NOMO-1 treated with dmso at 0.1 percent for 144 hours (cell line): Measurements from ENCODE around the gene MTHFD2L.
"Not testable (repeated sequence)": the region's sequence is repeated elsewhere in the genome, so short reads cannot be mapped to it uniquely, and the experiment has no call there.

ENCODE experiments used
- DNase-seq: peaks from one replicate; lab custom pipeline; 2025; ENCODE audit not compliant: unreplicated experiment; lab: John Stamatoyannopoulos, UW

The MTHFD2L gene

GRCh38 chr4:74188912-74189311 lies 31.0 kb downstream of the MTHFD2L start:
- DNase-seq = no peak

GRCh38 chr4:74189331-74190043 lies 31.6 kb downstream of the MTHFD2L start:
- no peak for DNase-seq

GRCh38 chr4:74190332-74190731 lies 32.4 kb downstream of the MTHFD2L start:
- no peak for DNase-seq

- DNase-seq = no peak
Observed at GRCh38 chr4:74190919-74191397, 33.0 kb downstream of the MTHFD2L start.

GRCh38 chr4:74197080-74197479 lies 39.2 kb downstream of the MTHFD2L start:
- DNase-seq = no peak

GRCh38 chr4:74202062-74202586 lies 44.2 kb downstream of the MTHFD2L start:
- DNase-seq = no peak

GRCh38 chr4:74203467-74203866 lies 45.5 kb downstream of the MTHFD2L start:
- no peak for DNase-seq

- no peak for DNase-seq
Observed at GRCh38 chr4:74205046-74205445, 47.1 kb downstream of the MTHFD2L start.

GRCh38 chr4:74205559-74205958 lies 47.6 kb downstream of the MTHFD2L start:
- no peak for DNase-seq

- no peak for DNase-seq
Observed at GRCh38 chr4:74206088-74206825, 48.3 kb downstream of the MTHFD2L start.

- DNase-seq = not testable (repeated sequence)
Observed at GRCh38 chr4:74214457-74215159, 56.7 kb downstream of the MTHFD2L start.

GRCh38 chr4:74215236-74215635 lies 57.3 kb downstream of the MTHFD2L start:
- not testable (repeated sequence) for DNase-seq

- DNase-seq = no peak
Observed at GRCh38 chr4:74217365-74217764, 59.4 kb downstream of the MTHFD2L start.

- no peak for DNase-seq
Observed at GRCh38 chr4:74218201-74218600, 60.3 kb downstream of the MTHFD2L start.

GRCh38 chr4:74219240-74219639 lies 61.3 kb downstream of the MTHFD2L start:
- no peak for DNase-seq

- DNase-seq = no peak
Observed at GRCh38 chr4:74223098-74223497, 65.2 kb downstream of the MTHFD2L start.

- no peak for DNase-seq
Observed at GRCh38 chr4:74223801-74224200, 65.9 kb downstream of the MTHFD2L start.

GRCh38 chr4:74228691-74229640 lies 71.0 kb downstream of the MTHFD2L start:
- peak; percentile 14 for DNase-seq

GRCh38 chr4:74230902-74231499 lies 73.1 kb downstream of the MTHFD2L start:
- peak; percentile 63 for DNase-seq

- DNase-seq = peak; percentile 29
Observed at GRCh38 chr4:74235135-74235534, 77.2 kb downstream of the MTHFD2L start.
